Esophagus mucosa (tissue), 1 donor: ENCODE measurements around the gene ZFP3. TPM values are rescaled to one million over a fixed set of nuclear protein-coding genes. Genes with fewer than 3 reads are reported as not detected.
"Not testable (repeated sequence)": the region's sequence is repeated elsewhere in the genome, so short reads cannot be mapped to it uniquely, and the experiment has no call there.

Experiments used
- ATAC-seq: fragments of 200-7000 bp; cut with Tn5 transposase; one replicate; pipeline ENCODE4 v1.9.1; 2020
- total RNA-seq: library from RNA; stranded (reverse); gene quantifications from one replicate; pipeline ENCODE4 v1.2.4, GENCODE V29; 2023
- donor health status: DM: yes; HTN: yes; CAD: no.

ZFP3 gene
- total RNA-seq, 1 donor from 2014 or later: 1.8 TPM

GRCh38 chr17:5138616-5139457 is 60.6 kb downstream of the ZFP3 start:
- ATAC-seq: no peak

DNA sequence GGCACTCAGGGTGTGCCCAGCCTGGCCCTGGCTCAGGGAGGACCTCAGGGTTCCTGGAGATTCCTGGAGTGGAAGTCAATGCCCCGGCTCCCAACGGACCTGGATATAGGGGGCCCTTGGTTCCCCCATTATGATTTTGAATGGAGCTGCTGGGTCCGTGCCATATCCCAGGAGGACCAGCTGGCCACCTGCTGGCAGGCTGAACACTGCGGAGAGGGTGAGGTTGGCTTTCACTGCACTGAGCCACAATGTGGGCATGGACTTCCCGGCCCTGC is 61.1 kb downstream of the ZFP3 start:
- ATAC-seq: no peak

GRCh38 chr17:5142877-5143276 is 64.6 kb downstream of the ZFP3 start:
- ATAC-seq: not testable (repeated sequence)

Other genes with a start within 250 kb of the ZFP3 start
- gene MINK1, start 245.1 kb upstream of the ZFP3 start, total RNA-seq: 124 TPM
- 1.3 TPM for gene C17orf107, start 178.9 kb upstream of the ZFP3 start, total RNA-seq
- gene CHRNE, start 175.4 kb upstream of the ZFP3 start, total RNA-seq: 0.32 TPM
- gene GP1BA, start 146.2 kb upstream of the ZFP3 start, total RNA-seq: not detected
- gene SLC25A11, start 138.4 kb upstream of the ZFP3 start, total RNA-seq: 42.4 TPM
- 79.2 TPM for gene RNF167, start 138.2 kb upstream of the ZFP3 start, total RNA-seq
- 455 TPM for gene PFN1, start 129.9 kb upstream of the ZFP3 start, total RNA-seq
- gene ENO3, start 127.3 kb upstream of the ZFP3 start, total RNA-seq: 1.5 TPM
- 65.7 TPM for gene SPAG7, start 110.7 kb upstream of the ZFP3 start, total RNA-seq
- 23.8 TPM for gene CAMTA2, start 90.8 kb upstream of the ZFP3 start, total RNA-seq
- not detected for gene INCA1, start 80.9 kb upstream of the ZFP3 start, total RNA-seq
- 95.4 TPM for gene KIF1C, start 80.5 kb upstream of the ZFP3 start, total RNA-seq
- 0.68 TPM for gene SLC52A1, start 43.0 kb upstream of the ZFP3 start, total RNA-seq
- 3.1 TPM for gene ZNF232, start 33.4 kb downstream of the ZFP3 start, total RNA-seq
- not detected for gene USP6, start 37.6 kb downstream of the ZFP3 start, total RNA-seq
- gene ZNF594, start 113.4 kb downstream of the ZFP3 start, total RNA-seq: 1.8 TPM
- 0.72 TPM for gene SCIMP, start 156.4 kb downstream of the ZFP3 start, total RNA-seq
- gene RABEP1, start 203.8 kb downstream of the ZFP3 start, total RNA-seq: 15.1 TPM